Brain microvascular endothelial cell (primary cell): ENCODE measurements around the gene SUPT6H.

ENCODE experiments used
- DNase-seq: peaks from one replicate; pipeline ENCODE4 v3.0.0-alpha.2; 2020
- H3K27ac ChIP-seq: fragments of 250-450 bp; sonication (Bioruptor Pico); 2 replicates; pipeline ENCODE4 v1.5.1; 2020; ENCODE audit warnings: mild to moderate bottlenecking, moderate library complexity
- H3K27me3 ChIP-seq: fragments of 250-450 bp; sonication (Bioruptor Pico); replicated peaks from 2 replicates; pipeline ENCODE4 v1.5.1; 2020; ENCODE audit warnings: mild to moderate bottlenecking
- H3K36me3 ChIP-seq: fragments of 250-450 bp; sonication (Bioruptor Pico); replicated peaks from 2 replicates; pipeline ENCODE4 v1.5.1; 2020; ENCODE audit warnings: mild to moderate bottlenecking
- H3K4me3 ChIP-seq: 2 replicates; pipeline ENCODE4 v1.5.1; 2011; ENCODE audit warnings: low read depth, mild to moderate bottlenecking, control low read depth, low read length, moderate library complexity
- CTCF ChIP-seq: IDR thresholded peaks from 2 replicates; pipeline ENCODE4 v1.5.1; 2011; ENCODE audit warnings: low read depth, mild to moderate bottlenecking, moderate library complexity, low read length, control low read depth, inconsistent platforms; ENCODE audit errors: missing control alignments
- in situ Hi-C: cut with HindIII; loops from 2 replicates; pipeline ENCODE4 v1.10.0; 2017; ENCODE audit warnings: low sequenced_read_pairs, low pct_ligation_motif_present

SUPT6H gene

GRCh38 chr17:28710861-28711722 is 49.1 kb downstream of the SUPT6H start:
- TF ChIP-seq CTCF: no peak
- peak; percentile 76 for DNase-seq
- Histone ChIP-seq H3K4me3 (peak overlapping the region; percentile 61), H3K27ac (peak overlapping the region; percentile 71), H3K36me3 (peaks cover 14% of the 10 kb centered on the region), H3K27me3 (no peaks in the 10 kb centered on the region)
- in situ Hi-C loops: no loop called here

GRCh38 chr17:28711723-28712031 is 49.7 kb downstream of the SUPT6H start, which contains the start of gene PROCA1:
TSS of gene PROCA1 (minus strand) at chr17:28711888. CDS start at chr17:28711660, 228 bp downstream.
- H3K4me3 ChIP-seq: peak within 1 kb of the TSS; percentile 61
- in situ Hi-C loops: no loop called here
- peak within 1 kb of the TSS; percentile 71 for H3K27ac ChIP-seq
- H3K36me3 ChIP-seq: peaks cover 14% of the 10 kb centered on the region
- no peaks in the 10 kb centered on the region for H3K27me3 ChIP-seq
- no peak for DNase-seq
- no peak for TF ChIP-seq CTCF

- in situ Hi-C loops: no loop called here
- H3K36me3 ChIP-seq: peaks cover 14% of the 10 kb centered on the region
Measured at GRCh38 chr17:28712032-28712704, 50.2 kb downstream of the SUPT6H start.

GRCh38 chr17:28712705-28713415 is 50.9 kb downstream of the SUPT6H start:
- Histone ChIP-seq H3K27ac (no peak overlapping the region), H3K4me3 (no peak overlapping the region), H3K36me3 (peaks cover 14% of the 10 kb centered on the region), H3K27me3 (no peaks in the 10 kb centered on the region)
- in situ Hi-C loops: no loop called here
- no peak for TF ChIP-seq CTCF
- DNase-seq: no peak

More at GRCh38 chr17:28712032-28712704, 50.2 kb downstream of the SUPT6H start:
- H3K27me3 ChIP-seq: no peaks in the 10 kb centered on the region
- H3K4me3 ChIP-seq: peak overlapping the region; percentile 42
- DNase-seq: no peak
- peak overlapping the region; percentile 71 for H3K27ac ChIP-seq
- peak; percentile 23 for TF ChIP-seq CTCF

- H3K36me3 ChIP-seq: peaks cover 14% of the 10 kb centered on the region
- no peak for DNase-seq
- in situ Hi-C loops: no loop called here
- H3K27ac ChIP-seq: no peak overlapping the region
- peak; percentile 23 for TF ChIP-seq CTCF
- H3K4me3 ChIP-seq: no peak overlapping the region
- no peaks in the 10 kb centered on the region for H3K27me3 ChIP-seq
Measured at GRCh38 chr17:28714281-28714680, 52.3 kb downstream of the SUPT6H start.
